Measurements from ENCODE around the gene ALK.

DNA sequence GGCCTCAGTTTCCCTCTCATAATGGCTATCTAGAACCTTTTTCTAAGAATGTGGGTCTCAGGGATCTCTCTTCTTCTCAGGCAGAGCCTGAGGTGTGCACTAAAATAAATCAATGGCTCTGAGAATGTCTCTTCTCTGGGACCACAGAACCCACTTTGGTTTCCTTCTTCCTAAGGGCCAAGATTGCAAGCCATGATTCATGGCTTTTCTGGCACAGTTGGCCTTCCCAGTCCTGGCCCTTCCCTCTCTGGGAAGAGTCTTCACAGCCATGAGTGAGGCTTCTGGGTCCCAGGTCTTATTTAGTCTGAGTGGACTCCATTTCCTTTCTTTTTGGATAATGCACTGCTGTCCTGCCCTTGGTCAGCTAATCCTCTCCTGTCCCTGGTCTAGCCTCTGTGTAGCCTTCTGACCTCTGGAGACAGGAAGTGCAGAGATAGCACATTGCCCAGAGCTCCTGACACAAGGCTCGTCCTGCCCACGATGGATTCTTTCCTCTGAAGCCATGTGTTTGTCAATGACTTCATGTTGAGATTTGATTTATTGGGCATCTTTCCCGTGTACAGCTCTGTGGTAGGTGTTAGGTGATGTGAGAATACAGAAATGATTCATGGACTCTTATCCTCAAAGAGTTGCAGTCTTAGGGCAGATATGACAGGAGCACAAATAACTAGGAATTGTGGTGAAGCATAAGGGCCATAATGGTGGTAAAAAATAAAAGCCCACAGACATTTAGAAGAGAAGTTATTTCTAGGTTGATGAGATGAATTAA is 561.2 kb downstream of the ALK start:
- TF ChIP-seq, protein P1, sequence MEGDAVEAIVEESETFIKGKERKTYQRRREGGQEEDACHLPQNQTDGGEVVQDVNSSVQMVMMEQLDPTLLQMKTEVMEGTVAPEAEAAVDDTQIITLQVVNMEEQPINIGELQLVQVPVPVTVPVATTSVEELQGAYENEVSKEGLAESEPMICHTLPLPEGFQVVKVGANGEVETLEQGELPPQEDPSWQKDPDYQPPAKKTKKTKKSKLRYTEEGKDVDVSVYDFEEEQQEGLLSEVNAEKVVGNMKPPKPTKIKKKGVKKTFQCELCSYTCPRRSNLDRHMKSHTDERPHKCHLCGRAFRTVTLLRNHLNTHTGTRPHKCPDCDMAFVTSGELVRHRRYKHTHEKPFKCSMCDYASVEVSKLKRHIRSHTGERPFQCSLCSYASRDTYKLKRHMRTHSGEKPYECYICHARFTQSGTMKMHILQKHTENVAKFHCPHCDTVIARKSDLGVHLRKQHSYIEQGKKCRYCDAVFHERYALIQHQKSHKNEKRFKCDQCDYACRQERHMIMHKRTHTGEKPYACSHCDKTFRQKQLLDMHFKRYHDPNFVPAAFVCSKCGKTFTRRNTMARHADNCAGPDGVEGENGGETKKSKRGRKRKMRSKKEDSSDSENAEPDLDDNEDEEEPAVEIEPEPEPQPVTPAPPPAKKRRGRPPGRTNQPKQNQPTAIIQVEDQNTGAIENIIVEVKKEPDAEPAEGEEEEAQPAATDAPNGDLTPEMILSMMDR (IDR thresholded peaks at IDR 0.05; ENCODE audit: borderline replicate concordance, extremely low read depth, low read length, poor library complexity, severe bottlenecking) = no peak
- no peak for TF ChIP-seq EZH2 (IDR thresholded peaks at IDR 0.05; ENCODE audit: borderline replicate concordance, low read depth, low read length, severe bottlenecking)

Measured in DND-41 (cell line).